SK-N-SH (cell line): ENCODE data around the gene TNRC6A.

Experiments
- CTCF ChIP-seq: fragments of 200-600 bp; sonication (generic); IDR thresholded peaks from 2 replicates; pipeline ENCODE4 v1.6.1; 2017; ENCODE audit warnings: antibody characterized with exemption, mild to moderate bottlenecking, moderate library complexity
- EZH2phosphoT487 ChIP-seq: fragments of 200-600 bp; sonication (generic); IDR thresholded peaks from 2 replicates; pipeline ENCODE4 v1.6.1; 2017; ENCODE audit warnings: low read depth, mixed run types, mild to moderate bottlenecking, antibody characterized with exemption, moderate library complexity, borderline replicate concordance
- GABPA ChIP-seq: IDR thresholded peaks from 2 replicates; pipeline ENCODE4 v1.4.0; 2012; ENCODE audit warnings: low read depth, mild to moderate bottlenecking
- PBX3 ChIP-seq: IDR thresholded peaks from 2 replicates; pipeline ENCODE4; 2012
- POLR2AphosphoS5 ChIP-seq: IDR thresholded peaks from 2 replicates; pipeline ENCODE4 v1.6.1; 2012; ENCODE audit warnings: low read depth, low read length
- USF2 ChIP-seq: fragments of 150-350 bp; IDR thresholded peaks from 2 replicates; pipeline ENCODE4 v1.6.1; 2017; ENCODE audit warnings: antibody characterized with exemption, low read length, low read depth, borderline replicate concordance

GRCh38 chr16:24771132-24771778 lies 41.8 kb downstream of the TNRC6A start:
- no peak for TF ChIP-seq USF2
- no peak for TF ChIP-seq CTCF
- TF ChIP-seq PBX3: no peak
- no peak for TF ChIP-seq EZH2phosphoT487
- no peak for TF ChIP-seq GABPA
- no peak for TF ChIP-seq POLR2AphosphoS5
